HG03378 (cell line): ENCODE results near the gene PCBP3.
"Not testable (repeated sequence)": the region's sequence is repeated elsewhere in the genome, so short reads cannot be mapped to it uniquely, and the experiment has no call there.

Experiments used
- ATAC-seq: cut with Tn5 transposase; IDR thresholded peaks from one replicate; pipeline ENCODE4 v1.9.1; 2021; ENCODE audit warnings: mild to moderate bottlenecking, moderate library complexity; ENCODE audit not compliant: unreplicated experiment

Gene PCBP3

DNA sequence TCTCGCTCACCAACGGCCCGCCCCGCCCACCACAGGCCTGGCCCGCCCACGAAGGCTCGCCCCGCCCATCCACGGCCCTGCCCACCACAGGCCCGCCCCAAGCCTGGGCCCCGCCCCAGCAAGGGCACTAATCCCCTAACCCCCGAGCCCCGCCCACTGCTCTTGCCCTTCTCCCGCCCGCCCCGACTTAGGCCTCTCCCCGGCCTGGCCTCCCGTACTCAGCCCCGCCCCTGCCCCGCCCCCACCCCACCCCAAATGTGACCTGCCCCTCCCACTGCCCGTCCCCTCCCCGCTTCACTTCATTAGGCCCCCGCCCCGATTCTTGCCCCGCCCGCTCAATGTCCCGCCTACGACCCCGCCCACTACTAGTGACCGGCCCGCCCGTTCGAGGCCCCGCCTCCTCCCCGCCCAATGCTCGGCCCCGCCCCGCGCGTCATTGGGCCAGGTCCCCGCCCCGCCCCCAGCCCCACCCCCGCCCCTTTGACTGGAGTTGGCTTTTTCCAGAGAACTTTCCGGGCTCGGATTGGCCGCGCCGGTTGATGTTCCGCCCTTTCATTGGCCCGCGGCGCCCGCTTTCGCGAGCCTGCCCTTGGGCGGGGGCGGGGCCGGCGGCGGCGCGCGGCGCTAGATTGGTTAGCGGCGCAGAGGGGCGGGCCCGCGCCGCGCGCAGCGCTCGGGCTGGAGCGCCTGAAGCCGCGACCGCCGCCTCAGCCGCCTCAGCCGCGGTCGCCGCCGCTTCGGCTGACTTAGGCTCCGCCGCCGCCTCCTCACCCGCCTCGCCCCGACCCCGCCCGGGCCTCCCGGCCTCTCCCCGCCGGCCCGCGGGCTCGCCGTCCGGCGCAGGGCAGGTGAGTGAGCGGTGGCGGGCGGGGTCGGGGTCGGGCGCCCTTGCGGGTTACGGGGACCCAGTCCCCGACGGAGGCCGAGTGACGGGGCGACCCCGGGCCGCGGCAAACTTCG is at the start of gene PCBP3:
Gene PCBP3 (plus strand): TSS at position 705 of the 960 bp plus-strand sequence. CDS start 206,361 bp downstream, outside the sequence.
- ATAC-seq = no peak

GRCh38 chr21:45594721-45595489 is 48.6 kb upstream of the PCBP3 start:
- ATAC-seq = no peak

- ATAC-seq = no peak
These were observed 47.8 kb upstream of the PCBP3 start for GRCh38 chr21:45595574-45596295.

- ATAC-seq = no peak
These were observed 46.7 kb upstream of the PCBP3 start for GRCh38 chr21:45596704-45597318.

DNA sequence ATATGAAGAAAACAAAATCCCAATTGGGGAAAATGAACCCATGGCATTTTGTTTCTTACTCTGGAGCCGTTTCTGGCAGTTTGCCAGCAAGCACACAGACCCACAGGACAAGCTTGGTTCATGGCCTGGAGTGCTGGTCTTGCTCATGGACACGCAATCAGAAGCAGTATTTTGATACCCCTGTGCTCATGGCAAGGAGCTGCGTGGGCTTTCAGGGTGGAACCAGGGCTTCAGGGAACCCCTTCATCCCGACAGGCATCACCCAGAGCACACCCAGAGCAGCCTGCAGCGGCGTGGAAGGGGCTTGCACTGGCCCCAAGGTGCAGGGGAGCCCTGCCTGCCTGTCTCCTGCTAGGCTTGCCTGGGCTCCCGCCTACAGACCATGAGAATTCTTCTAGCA is 45.4 kb upstream of the PCBP3 start:
- ATAC-seq = no peak

- no peak for ATAC-seq
These were observed 44.9 kb upstream of the PCBP3 start for GRCh38 chr21:45598666-45599065.

DNA sequence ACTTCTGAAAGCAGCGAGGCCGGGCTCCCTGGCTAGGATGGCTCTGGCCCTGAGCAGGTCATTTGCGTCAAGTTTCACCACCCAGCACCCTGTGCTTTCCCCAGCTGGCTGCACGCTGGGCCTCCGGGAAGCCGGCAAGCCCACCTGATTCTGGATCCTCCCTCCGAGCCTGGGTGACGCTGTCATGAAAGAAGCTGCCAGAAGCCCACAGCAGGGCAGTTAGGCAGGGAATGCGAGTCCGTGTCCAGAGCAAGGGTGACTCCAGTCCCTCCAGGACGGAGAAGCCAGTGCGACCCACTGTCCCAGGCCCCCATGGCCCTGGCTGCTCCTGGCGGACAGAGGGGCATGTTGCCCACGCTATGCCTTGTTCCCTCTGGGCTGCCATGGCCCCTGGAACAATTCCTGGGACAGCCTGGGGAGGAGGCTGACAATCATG is 44.4 kb upstream of the PCBP3 start:
- ATAC-seq = no peak

GRCh38 chr21:45600248-45600647 is 43.3 kb upstream of the PCBP3 start:
- no peak for ATAC-seq

DNA sequence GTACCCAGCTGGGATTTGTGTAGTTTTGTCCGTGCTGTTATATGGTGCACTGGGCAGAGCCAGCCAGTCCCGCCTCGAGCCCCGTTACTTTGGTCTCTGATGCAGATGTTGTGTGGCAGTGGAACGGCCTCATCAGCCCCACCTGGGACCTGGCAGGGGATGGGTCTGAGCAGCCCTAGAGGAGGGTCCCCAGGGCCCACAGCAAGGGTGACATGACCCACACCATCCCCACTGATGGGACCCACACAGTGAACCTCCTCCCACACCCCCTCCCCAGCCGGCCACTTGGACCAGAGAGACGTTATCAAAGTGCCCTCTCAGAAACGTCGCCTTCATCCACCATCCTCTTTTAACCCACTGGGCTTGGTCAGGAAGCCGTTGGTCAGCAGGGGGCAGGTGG is 42.0 kb upstream of the PCBP3 start:
- ATAC-seq = no peak

- ATAC-seq = no peak
These were observed 41.4 kb upstream of the PCBP3 start for GRCh38 chr21:45602106-45602505.

DNA sequence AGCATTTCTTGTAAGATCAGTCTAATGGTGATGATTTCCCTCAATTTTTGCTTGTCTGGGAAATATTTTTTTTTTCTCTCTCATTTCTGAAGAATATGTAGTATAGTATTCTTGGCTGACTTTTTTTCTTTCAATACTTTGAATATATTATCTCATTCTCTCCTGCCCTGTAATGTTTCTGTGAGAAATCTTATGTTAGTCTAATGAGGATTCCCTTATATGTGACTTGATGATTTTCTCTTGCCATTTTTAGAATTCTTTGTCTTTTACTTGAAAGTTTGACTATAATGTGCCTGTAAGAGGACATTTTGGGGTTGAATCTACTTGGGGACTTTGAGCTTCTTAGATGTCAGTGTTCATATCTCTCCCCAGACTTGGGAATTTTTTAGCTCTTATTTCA is 40.0 kb upstream of the PCBP3 start:
- ATAC-seq = no peak

DNA sequence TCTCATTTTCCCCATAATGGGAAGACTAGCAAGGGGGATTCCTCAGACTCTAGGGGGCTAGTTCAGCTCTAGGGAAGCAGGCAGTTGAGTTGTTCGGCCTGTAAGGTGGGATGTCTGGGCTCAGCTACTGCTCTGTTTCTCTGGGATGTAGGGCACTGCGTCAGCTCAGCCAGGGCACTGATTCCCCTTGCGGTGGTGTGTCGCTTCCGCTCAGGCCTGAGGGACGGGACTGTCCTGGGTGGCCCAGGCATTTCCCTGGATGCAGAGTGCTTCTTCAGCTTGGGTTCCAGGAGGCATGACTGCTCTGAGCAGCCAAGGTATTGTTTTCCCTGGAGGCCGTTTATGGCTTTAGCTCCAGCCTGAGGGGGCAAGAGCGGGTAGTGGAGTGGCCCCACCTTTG is 38.8 kb upstream of the PCBP3 start:
- ATAC-seq = not testable (repeated sequence)

DNA sequence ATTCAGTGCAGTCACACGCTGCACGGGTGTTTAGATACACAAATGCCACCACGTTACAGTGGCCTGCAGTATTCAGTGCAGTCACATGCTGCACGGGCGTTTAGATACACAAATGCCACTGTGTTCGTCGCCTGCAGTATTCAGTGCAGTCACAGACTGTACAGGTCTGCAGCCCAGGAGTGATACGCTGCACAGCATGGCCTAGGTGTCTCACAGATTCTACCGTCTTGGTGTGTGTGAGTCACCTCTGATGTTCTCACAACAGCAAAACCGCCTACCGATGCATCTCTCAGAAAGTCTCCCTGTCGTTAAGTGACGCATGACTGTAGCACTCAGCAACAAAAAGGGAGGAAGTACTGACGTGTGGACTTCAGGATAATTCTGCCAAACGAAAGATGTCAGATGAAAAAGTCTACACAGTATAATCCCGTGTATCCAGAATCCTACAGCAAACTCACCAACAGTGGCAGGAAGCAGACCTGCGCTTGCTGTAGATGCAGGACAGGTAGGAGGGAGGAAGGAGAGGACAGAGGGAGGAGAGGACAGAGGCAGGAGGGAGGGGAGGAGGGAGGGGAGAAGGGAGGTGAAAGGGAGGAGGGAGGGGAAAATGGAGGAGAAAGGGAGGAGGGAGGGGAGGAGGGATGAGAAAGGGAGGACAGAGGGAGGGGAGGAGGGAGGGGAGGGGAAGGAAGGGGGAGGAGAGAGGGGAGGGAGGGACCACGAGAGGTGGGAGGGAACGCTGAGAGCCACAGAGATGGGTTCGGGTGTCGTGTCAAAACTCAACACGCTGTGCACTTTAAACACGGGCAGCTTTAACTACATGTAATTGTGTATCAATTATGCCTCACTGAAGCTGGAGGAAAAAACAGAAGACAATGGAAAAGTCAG is 36.3 kb upstream of the PCBP3 start:
- no peak for ATAC-seq

DNA sequence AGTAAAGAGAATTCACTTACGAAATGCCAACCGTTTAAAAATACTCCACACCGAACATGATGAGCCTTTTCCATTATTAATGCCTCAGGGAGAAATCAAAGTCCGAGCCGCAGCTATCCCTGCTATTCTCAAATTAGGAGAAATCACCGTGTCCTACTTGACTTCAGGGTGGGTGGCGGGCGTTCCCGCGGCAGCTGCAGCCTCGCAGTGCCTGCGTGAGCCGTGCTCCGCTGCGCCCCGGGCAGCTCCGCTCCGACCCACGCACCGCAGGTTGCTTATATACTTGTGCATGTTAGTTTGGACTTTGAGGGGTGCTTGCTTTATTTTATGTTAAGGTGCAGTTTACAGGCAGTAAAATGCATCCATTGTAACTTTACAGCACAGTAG is 35.6 kb upstream of the PCBP3 start:
- no peak for ATAC-seq

DNA sequence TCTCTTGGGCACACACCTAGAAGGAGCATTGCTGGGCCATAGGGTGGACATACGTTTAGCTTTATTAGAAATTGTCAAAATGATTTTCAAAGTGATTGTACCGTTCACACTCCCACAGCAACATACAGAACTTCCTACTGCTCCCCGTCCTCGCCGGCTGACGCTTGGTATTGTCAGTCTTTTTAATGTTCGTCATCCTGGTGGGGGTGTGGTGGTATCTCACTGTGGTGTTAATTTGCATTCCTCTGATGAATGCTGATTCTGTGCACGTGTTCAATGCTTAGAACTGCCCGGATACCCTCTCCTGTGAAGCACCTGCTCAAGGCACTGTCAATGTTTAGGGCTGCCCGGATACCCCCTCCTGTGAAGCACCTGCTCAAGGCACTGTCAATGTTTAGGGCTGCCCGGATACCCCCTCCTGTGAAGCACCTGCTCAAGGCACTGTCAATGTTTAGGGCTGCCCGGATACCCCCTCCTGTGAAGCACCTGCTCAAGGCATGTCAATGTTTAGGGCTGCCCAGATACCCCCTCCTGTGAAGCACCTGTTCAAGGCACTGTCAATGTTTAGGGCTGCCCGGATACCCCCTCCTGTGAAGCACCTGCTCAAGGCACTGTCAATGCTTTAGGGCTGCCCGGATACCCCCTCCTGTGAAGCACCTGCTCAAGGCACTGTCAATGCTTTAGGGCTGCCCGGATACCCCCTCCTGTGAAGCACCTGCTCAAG is 34.6 kb upstream of the PCBP3 start:
- ATAC-seq = not testable (repeated sequence)

- not testable (repeated sequence) for ATAC-seq
These were observed 33.9 kb upstream of the PCBP3 start for GRCh38 chr21:45609616-45610015.

GRCh38 chr21:45611296-45611695 is 32.2 kb upstream of the PCBP3 start:
- no peak for ATAC-seq

DNA sequence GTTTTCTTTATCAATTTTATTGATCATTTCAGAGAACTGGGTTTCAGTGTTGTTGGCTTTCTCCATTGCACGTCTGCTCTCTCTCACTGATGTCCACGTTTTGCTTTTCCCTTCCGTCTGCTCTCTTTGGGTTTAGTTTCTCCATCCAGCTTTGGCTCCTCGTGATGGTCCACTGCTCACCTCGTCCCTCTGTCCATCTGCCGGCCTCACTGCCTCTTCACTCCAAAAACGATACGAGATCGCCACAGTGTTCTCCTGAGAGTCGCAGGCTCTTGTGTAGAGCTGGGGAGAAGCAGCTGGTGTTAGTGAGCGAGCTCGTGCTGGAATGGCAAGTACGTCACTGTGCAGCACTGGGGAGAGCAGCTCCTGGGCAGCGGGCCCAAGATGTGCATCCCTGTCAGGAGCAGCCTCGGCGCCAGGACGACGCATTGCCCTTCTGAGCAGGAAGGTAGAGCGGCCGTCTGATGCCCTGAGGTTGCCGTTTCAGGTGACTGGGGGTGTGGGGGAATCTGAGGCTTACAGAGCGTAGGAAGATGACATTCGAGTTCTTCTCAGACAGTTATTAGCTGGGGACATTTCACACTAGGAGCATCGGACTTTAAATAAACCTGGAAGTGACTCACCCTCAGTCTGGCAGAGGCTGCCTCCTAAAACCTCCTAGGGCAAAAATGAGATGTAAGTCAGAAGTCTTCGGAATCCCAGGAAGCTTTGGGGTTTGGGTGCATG is 31.4 kb upstream of the PCBP3 start:
- ATAC-seq = no peak
